ENCODE results near the gene IFI35.

GRCh38 chr17:43039646-43040045 lies 33.1 kb downstream of the IFI35 start:
- TF ChIP-seq RAD21 (CRISPR knock-in tag; conservative IDR thresholded peaks at IDR 0.05 in 1 of 2, IDR thresholded peaks at IDR 0.05 in 1 of 2) (no peak), RHOXF2B (CRISPR knock-in tag; conservative IDR thresholded peaks at IDR 0.05) (no peak), GABPA (tag; conservative IDR thresholded peaks at IDR 0.05; ENCODE audit: low read depth) (no peak), NBN (IDR thresholded peaks at IDR 0.05; ENCODE audit: low read depth) (no peak), CTCF (IDR thresholded peaks at IDR 0.05 in 2 of 3, conservative IDR thresholded peaks at IDR 0.05 in 1 of 3; ENCODE audit: insufficient read depth in 2 of 3, low read depth in 1 of 3, low read length in 3 of 3) (no peak), CREB1 (IDR thresholded peaks at IDR 0.05) (no peak), CREB1 (CRISPR knock-in tag; IDR thresholded peaks at IDR 0.05) (no peak), HDGF (IDR thresholded peaks at IDR 0.05) (no peak), DPF2 (IDR thresholded peaks at IDR 0.05) (no peak), MAFK (IDR thresholded peaks at IDR 0.05; ENCODE audit: low read length) (no peak), PTTG1 (tag; IDR thresholded peaks at IDR 0.05; ENCODE audit: low read depth) (no peak)
